ENCODE measurements around the gene COQ9.
"Not testable (repeated sequence)": the region's sequence is repeated elsewhere in the genome, so short reads cannot be mapped to it uniquely, and the experiment has no call there.

COQ9 gene

DNA sequence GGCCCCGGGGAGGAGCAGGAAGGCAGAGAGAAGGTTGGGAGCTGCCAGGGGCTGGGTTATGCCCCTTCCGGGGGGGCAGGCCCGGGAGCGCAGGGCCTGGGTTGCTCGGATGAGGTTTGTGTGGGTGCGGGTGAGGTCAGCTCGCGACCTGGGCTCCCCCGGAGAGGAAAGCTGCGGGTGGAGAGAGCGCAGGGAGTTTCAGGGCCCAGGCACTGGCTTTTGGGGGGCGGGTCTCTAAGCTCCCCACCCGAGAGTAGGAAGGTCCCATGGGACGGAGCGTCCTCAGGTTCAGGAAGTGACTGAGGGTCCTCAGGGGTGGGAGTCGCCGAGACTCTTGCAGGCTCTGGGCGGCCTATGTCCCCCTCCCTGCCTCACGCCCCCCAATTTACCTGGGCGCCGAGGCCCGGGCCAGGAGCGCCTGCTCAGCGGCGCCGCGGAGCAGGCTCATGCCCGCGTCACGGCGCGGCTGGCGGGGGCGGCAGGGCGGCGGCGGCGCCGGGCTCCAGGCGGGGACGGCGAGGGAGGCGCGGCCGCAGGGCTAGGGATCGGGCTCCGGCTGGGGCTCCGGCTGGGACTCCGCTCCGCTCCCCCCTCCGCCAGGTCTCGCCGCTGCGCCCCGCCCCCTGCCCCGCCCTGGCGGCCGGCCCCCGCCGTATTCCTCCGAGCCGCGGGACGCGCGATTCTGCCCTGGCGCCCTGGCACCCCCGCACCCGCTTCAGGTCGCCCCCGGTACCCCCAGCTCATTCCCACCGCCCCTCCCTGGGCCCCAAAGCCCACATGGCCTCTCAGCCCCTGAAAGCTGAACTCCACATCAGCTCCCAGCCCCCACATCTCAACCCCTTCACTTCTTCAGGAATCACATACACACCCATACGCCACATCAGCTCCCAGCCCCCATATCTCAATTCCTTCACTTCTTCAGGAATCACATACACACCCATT, 38.9 kb downstream of the COQ9 start, which contains the start of gene DOK4:
TSS of gene DOK4 (minus strand) at position 578 of the 942 bp plus-strand sequence. CDS start 6,986 bp downstream, outside the sequence.
- peak; percentile 89 for DNase-seq

DNA sequence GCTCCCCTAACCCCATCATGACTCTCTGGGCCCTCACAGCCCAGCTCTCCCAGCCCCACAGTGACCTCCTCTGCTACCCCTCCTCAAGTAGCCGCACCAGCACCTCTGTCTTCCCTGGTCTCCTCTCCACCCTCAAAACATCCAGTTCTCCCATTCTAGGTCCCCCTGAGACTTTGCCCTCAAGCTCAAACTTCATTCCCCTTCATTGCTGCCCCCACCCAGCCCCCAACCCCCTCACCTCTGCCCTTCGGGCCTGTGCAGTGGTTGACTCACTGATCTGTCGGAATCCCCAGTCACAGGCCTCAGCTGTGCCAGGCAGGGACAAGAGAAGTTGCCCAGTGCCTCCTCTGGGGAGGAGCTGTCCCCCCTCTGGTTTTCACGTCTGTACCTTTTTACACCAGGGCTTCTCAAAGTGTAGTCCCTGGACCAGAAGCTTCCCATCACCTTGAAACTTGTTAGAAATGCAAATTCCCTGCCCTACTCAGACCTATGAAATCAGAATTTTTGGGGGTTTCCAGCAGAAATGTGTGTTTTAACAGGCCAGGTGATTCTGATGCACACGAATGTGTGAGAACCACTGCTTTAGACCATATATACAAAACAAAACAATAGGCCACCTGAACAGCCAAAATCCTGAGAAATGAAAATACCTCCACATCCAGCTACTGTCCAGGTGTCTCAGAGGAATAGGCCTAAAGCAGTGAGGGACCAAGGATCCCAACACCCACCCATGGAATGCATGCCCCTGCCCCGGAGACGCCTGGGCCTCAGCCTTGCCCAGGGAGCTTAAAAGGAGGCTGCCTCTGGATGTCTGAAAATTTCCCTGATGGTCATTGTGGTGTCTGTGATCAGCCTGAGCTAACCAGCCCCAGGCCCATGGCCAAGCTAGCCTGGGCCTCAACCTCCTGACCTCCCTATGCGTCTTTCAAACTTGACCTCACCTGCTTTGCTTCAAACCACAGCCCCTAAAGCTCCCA, 39.9 kb downstream of the COQ9 start:
- DNase-seq: no peak

DNA sequence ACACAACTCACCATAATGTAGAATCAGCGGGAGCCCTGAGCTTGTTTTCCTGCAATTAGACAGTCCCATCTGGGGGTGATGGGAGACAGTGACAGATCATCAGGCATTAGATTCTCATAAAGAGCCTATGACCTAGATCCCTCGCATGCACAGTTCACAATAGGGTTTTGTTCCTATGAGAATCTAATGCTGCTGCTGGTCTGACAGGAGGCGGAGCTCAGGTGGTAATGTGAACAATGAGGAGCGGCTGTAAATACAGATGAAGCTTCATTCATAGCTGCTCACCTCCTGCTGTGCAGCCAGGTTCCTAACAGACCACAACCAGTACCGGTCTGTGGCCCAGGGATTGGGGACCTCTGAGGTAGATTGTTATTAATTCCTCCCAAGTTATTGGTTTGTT, 42.0 kb downstream of the COQ9 start:
- no peak for DNase-seq

DNA sequence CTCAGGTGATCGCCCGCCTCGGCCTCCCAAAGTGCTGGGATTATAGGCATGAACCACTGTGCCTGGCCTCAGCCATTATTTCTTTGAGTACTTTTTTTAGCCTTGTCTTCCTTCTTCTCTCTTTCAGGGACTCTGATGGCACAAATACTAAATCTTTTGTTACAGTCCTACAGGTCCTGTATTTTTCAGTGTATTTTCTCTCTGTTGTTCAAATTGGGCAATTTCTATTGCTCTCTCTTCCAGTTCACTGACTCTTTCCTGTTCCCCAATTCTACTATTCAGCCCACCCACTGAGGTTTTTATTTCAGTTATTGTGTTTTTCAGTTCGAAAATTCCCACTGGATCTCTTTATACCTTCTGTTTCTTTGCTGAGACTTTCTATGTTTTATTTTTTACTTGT, 46.5 kb downstream of the COQ9 start:
- no peak for DNase-seq

DNA sequence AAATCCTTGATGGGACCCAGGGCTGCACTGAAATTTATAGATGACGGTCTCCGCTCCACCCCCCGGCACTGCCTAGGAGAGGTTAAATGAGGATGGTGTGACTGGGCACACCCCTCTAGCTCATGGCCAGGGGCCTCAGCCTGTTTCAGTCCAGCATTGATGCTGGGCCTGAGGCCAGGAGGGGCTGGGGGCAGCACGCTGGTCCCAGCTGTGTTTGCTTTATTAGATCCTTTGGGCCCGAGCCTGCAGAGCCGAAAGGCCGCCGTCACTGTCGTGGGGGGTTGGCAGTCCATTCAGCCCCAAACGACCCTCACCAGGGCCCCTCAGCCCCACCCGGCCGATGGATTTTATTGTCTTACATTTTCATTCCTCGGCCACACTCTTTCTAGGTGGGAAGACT, 49.8 kb downstream of the COQ9 start:
- no peak for DNase-seq

DNA sequence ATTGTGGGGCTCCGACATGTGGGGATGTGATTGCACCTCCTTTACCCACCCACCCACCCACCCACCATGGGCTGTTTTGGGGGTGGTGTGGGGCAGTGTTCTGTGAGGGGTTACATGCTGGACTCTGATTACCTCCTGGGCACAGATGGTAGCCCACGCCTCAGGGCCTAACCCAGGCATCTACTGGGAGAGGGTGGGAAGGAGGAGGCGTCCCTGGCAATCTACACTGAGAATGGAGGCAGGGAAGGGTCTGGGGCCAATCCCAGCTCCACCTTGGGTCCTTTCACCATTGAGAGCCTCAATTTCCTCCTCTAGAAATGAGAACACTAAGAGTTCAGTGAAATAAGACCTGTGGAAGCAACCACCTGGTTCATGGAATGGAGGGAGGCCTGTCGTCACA, 50.8 kb downstream of the COQ9 start:
- DNase-seq: no peak

DNA sequence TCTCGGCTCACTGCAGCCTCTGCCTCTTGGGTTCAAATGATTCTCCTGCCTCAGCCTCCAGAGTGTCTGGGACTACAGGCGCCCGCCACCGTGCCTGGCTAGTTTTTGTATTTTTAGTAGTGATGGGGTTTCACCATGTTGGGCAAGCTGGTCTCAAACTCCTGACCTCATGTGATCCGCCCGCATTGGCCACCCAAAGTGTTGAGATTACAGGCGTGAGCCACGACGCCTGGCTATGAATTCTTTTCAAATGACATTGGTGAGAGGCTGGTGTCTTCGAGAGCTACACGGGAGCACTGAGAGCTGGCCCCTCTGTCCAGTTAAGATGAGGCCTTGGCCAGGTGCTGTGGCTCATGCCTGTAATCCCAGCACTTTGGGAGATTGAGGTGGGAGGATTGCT, 52.7 kb downstream of the COQ9 start:
- DNase-seq: not testable (repeated sequence)

DNA sequence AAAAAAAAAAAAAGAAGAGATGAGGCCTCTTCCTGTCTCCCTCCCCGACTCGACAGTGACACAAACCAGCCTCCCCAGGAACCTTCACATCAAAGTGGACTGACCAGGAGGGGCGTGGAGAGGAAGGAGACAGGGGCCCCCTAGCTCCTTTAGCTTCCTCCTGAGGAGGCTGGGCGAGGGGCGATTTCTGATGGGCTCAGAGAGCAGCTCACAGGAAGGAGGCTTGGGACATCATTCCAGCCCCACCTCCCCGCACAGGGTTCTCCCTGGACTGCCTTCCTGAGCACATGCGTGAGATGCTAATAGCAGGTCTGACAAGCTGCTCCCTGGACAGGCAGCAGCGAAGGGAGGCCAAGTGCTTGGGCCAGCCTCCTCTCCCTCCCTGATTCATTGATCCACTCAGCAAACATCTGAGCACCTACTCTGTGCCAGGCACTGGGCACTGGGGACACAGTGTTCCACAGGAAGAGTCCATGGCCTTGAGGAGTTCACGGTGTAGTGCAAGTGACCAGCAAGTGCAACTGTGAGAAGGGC, 53.4 kb downstream of the COQ9 start:
- no peak for DNase-seq

DNA sequence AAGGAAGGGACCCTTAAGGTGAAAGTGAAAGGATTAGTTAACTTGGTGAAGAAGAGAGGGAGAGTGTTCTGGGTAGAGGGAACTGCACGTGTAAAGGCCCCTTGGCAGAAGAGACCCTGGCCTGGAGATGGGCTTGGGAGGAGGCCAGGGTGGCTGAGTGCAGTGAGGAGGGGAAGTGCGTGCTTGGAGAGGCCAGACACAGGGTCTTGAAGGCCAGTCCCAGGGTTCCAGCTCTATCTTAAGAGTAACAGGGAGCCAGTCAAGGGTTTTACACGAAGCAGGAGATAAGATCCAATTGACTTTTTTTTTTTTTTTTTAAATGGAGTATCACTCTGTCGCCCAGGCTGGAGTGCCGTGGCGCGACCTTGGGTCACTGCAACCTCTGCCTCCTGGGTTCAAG, 54.2 kb downstream of the COQ9 start:
- no peak for DNase-seq

DNA sequence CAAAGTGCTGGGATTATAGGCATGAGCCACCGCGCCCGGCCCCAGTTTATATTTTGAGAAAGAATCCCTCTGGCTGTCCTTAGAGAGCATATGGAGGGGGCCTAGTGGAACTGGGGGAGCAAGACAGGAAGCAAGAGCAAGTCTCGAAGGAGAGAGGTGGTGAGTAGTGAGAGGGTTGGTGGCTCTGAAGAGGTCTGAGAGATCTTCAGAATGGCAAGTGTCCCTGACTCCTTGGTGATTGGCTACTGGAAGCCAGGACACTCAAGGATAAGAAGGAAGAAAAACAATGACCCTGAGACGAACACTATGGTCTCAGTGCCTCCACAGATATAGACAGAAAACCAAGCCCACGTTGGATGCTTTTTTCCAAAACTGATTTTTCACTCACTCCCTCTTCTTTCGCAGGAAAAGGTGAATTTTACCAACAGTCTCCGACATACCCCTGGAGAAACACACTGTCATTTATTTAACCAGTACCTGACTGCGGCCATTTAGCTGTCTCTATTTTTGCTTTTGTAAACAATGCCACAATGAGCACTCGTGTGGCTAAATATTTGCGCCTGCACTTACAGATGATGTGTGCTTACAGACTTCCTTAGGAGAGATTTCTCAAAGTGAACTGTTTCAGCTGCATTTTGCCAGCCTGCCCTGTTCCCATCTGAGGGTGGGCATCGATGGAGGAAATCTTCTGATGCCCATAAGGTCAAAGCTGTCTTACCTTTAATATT, 54.9 kb downstream of the COQ9 start:
- DNase-seq: no peak

DNA sequence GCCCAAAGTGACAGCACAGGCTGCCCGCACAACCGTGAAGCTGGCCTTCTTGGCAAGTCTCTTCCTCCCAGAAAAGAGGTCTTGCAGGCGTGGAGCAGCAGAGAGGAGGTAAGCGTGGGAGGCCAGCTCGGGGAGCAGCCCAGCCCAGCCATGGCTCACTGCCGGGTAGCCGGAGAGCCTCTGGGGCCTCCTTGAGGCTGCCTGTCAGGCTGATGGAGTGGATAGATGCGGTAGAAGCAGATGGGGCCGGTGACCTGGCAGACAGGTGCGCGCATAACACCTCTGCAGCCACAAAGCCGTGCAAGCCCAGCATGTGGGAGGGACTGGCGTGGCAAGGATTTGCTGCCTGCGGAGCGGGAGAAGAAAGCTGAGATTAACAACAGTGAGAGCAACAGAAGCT, 56.1 kb downstream of the COQ9 start:
- no peak for DNase-seq

DNA sequence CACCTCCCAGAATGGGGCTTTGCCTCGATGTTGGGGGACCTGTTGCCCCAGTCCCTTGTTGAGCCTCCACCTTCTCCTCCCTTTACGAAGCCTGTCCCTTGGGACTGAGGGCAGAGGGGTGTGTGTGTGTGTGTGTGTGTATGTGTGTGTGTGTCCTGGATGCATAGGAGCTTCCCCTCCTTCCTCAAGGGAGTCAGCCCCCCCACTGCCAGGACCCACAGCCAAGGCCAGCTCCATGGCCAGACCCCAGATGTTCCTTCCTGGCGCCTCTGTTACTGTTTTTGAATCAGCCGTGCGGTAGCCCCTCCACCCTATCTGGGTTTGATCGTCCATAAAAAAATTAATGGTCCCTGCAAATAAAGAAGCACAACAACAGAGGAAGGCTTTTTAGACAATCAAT, 56.7 kb downstream of the COQ9 start:
- no peak for DNase-seq

DNA sequence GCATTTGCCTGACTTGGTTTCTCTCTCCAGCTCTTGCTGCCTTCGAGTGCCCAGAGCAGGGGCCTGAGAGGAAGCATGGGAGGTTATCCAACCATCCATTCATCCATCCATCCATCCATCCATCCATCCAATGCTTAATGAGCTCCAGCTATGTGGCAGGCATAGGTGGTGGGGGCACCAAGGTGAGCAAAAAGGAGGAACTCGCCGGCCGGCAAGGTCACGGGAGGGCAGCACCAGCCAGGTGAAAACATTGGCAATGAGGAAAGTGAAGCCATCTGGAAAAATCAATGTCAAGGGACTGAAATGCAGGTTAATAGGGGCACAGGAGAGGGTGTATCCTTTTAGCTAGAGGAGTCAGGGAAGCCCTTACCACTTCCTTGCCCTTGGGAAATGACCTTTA, 57.2 kb downstream of the COQ9 start:
- DNase-seq: no peak

DNA sequence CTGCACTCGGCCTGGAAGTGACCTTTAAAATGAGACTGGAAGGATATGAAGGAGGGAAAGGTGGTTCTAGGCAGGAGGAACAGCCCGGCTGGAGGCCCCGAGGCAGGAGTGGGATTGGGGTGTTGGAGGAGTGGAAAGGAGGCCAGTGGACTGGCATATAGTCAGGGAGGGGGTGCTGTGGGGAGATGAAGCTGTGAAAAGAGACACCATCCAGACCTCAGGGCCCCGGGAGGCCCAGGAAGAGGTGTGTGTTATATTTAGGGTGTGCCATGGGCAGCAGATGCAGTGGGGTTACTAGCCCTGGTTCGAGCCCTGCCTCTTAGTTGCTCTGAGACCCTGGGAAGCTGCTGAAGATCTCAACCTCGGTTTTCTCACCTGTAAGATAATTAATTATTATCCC, 57.9 kb downstream of the COQ9 start:
- no peak for DNase-seq

DNA sequence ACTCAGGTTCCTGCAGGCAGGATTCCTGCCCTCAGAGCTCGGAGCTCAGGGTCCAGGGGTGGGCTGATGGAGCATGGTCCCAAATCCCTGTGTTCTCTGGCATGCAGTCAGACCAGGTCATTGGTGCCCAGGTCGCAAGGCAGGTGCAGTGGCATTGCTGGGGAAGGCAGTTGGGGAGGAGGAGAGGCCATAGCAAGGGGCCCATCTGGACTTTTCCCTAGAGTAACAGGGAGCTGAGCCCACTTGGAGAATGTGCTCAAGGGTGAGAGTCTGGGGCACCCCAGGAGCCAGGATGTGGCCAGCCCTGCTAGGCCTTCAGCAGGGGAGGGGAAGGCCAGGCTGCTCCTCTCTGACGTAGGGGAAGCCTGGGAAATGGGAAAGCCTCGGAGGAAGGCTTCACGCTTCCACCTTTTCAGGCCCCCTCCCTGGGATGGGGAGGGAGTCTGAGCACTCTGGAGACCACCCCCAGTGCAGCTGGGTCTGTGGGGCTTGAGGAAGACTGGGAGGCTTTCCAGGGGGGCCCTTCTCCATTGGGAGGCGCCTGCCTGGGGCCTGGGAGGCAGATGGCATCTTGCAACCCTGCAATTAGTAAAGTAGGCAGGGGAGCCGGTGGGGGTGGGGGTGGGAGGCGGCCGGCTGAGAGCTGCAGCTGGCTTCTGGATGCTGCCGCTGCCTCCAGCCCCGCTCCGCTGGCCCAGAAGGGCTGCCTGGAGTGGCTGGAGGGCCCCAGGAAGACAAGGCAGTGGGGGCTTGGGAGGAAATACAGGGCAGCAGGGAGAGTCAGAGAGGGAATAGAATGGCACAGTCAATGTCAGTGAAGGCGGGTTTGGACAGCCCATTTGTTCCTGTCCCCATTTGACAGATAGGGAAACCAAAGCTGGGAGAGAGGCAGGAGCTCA, 60.1 kb downstream of the COQ9 start:
- no peak for DNase-seq

DNA sequence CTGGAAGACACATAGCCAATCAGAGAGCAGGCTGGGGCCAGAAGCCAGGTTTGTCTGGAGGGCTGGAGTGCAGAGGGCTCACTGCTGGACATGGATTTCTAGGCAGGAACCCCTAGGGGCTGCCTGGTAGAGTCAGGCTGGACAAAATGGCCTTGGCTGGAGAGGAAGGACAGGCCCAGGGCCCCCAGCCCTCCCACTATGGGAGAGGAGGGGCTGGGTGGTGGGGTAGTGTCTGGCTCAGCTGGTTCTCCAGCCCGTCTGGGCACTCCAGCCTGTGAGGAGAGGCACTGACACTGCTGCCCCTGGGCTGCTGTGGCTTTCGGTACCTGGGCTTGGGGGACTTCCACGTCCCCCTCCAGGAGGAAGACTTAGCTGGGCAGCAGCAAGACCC, 60.8 kb downstream of the COQ9 start:
- no peak for DNase-seq

DNA sequence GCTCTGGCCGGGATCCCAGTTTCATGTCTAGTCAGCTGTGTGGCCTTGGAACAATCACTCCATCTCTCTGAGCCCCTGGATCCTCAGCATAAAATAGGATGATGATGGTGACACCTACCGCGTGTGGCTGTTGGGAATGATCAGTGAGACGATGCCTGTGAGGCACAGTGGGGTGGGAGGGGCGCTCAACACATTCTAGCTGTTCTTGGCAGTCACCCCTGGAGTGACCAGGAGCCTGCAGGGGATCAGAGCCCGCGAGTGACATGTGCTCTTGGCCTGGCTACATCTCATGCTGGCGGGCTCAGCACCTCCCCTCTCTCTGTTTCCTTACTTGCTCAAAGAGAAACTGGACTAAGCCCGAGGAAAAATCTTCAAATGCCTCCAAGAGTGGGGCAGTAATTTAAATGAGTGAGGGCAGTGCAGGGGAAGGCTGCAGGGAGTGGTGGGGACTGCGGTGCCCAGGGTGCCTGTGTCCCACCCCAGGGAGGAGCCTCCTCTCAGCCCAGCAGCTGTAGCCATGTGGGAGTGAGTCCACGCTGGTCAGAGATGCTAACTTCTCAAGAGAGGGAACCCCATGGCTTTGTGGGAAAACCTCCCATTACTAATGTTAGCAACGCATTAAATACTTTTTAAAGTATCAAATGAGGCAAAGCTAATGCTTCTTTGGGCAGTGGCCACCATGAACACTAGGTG, 62.1 kb downstream of the COQ9 start:
- no peak for DNase-seq

DNA sequence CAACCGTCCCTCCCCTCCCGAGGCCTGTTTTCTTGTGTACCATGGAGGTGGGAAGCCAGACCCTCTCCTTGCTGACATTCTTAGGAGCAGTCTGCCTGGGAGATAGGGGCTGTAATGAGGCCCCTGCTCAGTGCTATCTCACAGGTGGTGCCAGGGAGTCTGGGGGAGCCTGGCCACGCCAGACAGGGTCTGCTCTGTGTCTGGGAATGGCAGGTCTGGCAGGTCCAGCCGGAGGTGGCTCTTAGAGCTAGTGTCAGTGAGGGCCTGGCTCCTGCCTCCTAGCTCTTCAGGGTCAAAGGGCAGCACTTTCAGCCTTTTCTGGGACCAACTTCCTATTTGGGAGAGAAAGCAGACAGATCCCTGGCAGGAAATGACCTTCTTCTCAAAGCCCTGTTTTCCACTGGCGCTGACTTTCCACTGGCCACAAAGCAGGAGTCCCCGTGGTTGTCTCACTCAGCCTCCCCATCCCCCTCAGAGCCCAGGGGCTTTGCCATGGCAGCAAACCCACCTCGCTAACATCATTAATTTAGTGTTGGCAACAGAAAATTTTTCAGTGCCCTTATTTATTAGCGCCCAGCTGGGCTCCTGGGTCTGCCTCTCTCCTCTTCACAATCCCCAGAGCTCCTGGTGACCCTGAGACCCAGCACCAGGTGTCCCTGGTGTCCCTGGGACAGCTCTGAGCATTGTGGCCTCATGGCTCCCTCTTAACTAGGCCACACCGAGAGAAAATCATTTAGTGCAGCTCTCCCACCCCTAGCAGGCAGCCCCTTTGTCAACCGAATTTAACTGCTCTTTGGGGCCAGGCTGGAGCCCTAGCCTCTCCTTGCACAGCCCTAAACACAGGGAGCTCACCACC, 63.0 kb downstream of the COQ9 start:
- DNase-seq: no peak

Measured in right forelimb (tissue), 1 donor.